ENCODE data around the gene KCNQ1OT1. TPM values are rescaled to one million over a fixed set of nuclear protein-coding genes. Genes with fewer than 3 reads are reported as not detected.

Gene KCNQ1OT1
- total RNA-seq, 1 donor from 2014 or later: 0.54 TPM

GRCh38 chr11:2574553-2575535 is 125.0 kb downstream of the KCNQ1OT1 start:
- intact Hi-C loops (cut with micrococcal nuclease): no loop called here

- intact Hi-C loops (cut with micrococcal nuclease): no loop called here
Measured at GRCh38 chr11:2574043-2574552, 125.7 kb downstream of the KCNQ1OT1 start.

- intact Hi-C loops (cut with micrococcal nuclease): no loop called here
Measured at GRCh38 chr11:2573240-2574042, 126.4 kb downstream of the KCNQ1OT1 start.

- intact Hi-C loops (cut with micrococcal nuclease): no loop called here
Measured at GRCh38 chr11:2572491-2573239, 127.1 kb downstream of the KCNQ1OT1 start.

- intact Hi-C loops (cut with micrococcal nuclease): no loop called here
Measured at GRCh38 chr11:2571598-2572281, 128.1 kb downstream of the KCNQ1OT1 start.

- intact Hi-C loops (cut with micrococcal nuclease): no loop called here
Measured at GRCh38 chr11:2570841-2571597, 128.8 kb downstream of the KCNQ1OT1 start.

GRCh38 chr11:2570211-2570811 is 129.5 kb downstream of the KCNQ1OT1 start:
- intact Hi-C loops (cut with micrococcal nuclease): no loop called here

GRCh38 chr11:2569731-2570210 is 130.0 kb downstream of the KCNQ1OT1 start:
- intact Hi-C loops (cut with micrococcal nuclease): loop anchor here (5.0 kb wide), 1 partner anchor 243 kb away; no protein-coding TSS in a partner anchor

- intact Hi-C loops (cut with micrococcal nuclease): loop anchor here (5.0 kb wide), 1 partner anchor 243 kb away; no protein-coding TSS in a partner anchor
Measured at GRCh38 chr11:2569321-2569721, 130.5 kb downstream of the KCNQ1OT1 start.

GRCh38 chr11:2567026-2567671 is 132.6 kb downstream of the KCNQ1OT1 start:
- intact Hi-C loops (cut with micrococcal nuclease): loop anchor here (5.0 kb wide), 1 partner anchor 245 kb away; no protein-coding TSS in a partner anchor

- intact Hi-C loops (cut with micrococcal nuclease): loop anchor here (5.0 kb wide), 1 partner anchor 246 kb away; no protein-coding TSS in a partner anchor
Measured at GRCh38 chr11:2566223-2567025, 133.4 kb downstream of the KCNQ1OT1 start.

- intact Hi-C loops (cut with micrococcal nuclease): loop anchor here (5.0 kb wide), 1 partner anchor 247 kb away; no protein-coding TSS in a partner anchor
Measured at GRCh38 chr11:2565447-2566222, 134.2 kb downstream of the KCNQ1OT1 start.

- intact Hi-C loops (cut with micrococcal nuclease): loop anchor here (5.0 kb wide), 1 partner anchor 247 kb away; no protein-coding TSS in a partner anchor
Measured at GRCh38 chr11:2564588-2565425, 135.0 kb downstream of the KCNQ1OT1 start.

- intact Hi-C loops (cut with micrococcal nuclease): no loop called here
Measured at GRCh38 chr11:2564008-2564530, 135.7 kb downstream of the KCNQ1OT1 start.

- intact Hi-C loops (cut with micrococcal nuclease): no loop called here
Measured at GRCh38 chr11:2563213-2564007, 136.4 kb downstream of the KCNQ1OT1 start.
